ENCODE data around the gene IL17A.

IL17A gene

DNA sequence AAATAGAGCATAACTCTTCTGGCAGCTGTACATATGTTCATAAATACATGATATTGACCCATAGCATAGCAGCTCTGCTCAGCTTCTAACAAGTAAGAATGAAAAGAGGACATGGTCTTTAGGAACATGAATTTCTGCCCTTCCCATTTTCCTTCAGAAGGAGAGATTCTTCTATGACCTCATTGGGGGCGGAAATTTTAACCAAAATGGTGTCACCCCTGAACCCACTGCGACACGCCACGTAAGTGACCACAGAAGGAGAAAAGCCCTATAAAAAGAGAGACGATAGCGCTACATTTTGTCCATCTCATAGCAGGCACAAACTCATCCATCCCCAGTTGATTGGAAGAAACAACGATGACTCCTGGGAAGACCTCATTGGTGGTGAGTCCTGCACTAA lies at the start of gene IL17A:
IL17A (plus strand) TSS at position 301 of the 400 bp plus-strand sequence; CDS start at position 358, 57 bp downstream.
- no peak for DNase-seq

DNA sequence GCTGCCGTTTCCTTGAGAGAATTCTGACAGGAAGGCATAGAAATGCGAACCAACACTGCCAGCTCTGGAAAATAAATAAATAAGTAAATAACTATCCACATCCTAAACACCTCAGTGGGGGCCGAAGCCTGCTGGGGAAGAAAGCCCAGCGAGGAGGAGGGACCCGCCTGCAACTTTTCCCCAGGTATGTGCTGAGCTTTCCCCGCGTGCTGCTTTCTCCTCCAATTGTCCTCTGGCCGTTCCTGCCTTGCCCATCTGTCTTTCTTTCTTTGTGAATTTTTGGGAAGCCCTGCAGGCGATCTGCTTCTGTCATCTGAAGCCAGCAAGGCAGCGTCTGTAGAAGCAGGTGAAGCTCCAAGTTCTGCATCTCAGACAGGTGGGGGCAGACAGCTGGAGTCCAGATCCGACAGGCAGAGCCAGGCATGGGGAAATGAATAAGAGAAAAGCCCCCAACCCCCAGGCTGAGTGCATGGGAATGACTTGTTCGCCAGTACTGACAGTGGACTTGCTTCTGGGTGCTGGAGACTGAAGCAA lies 49.2 kb upstream of the IL17A start:
- no peak for DNase-seq

DNA sequence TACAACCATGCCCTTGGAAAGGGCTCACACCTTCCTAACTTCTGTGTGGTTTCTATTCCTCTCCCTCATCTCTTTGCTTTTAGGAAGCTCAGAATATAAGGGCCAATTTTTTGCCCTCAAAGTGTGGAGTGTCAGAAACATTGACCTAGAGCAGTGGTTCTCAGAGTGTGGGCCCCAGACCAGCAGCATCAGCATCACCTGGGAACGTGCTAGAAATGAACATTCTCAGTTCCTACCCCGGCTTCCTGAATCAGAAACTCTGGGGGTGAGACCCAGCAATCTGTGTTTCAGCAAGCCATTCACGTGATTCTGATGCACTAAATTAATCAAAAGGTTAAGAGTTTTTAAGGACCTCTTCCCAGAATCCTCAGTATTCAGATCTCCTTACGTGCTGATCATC lies 47.9 kb upstream of the IL17A start:
- no peak for DNase-seq

DNA sequence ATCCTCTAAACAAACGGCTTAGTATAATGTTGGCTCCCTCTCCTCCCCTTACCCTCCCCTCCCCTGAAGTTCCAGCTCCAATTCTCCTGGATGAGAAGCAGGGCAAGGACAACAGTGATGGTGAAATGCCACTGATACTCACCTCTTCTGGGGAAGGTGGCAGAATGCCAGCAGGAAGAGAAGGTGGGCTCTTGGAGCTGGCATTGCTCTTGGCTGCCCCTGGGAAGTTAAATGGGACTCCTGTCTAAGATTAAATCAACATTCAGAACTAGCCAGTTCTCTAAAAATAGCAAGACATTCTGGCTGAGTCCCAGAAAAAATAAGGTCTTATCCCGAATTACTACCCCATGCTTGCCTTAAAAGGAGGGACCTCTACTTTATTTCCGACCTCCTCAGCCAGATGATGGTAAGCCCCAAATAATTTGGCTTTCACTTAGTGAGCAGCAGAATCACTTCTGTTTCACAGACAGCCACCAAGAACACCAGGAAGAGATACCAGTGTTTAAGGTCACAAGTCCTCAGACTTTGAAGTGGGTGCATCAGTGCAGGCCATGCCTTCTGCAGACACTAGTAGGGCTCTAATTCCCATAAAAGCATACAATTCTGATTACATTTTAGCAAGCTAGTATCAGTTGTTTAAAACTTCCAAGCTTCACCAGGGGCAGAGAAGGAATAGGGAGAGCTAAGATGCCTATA lies 46.0 kb upstream of the IL17A start:
- DNase-seq: no peak

DNA sequence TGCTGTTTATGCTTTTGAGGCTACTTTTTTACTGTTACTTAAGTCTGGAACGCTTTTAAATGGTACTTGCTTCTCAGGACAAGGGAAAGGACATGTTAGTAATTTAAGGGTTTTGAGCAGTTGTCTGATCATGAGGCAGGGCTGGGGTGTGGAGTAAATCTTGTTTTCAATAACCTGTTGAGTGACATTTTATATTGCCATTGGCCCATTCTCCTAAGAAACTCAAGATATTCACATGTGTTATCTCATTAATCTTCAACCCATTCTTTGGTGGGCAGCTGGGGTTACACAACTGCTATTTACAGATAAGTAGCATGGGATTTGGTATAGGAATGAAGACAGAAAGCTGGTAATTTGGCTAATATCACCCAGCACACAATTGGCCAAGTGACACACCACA lies 44.6 kb upstream of the IL17A start:
- DNase-seq: no peak

DNA sequence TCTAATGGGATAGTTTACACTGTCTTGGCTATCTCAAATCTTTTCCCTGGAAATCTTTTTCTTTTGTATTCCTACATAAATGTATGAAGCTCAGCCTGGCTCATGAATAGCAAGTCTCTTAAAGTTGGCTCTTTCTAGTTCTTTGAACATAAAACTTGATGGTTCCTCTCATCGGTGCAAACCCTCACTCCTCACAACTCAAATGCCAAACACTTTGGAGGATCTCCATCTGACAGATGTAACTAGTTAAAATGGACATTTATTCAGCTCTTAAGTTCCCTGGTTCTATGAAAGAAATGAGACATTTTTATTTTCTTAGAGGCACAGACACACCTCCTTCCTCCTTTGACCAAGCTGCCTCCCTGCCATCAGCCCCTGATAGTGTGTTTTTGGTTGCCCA lies 43.6 kb upstream of the IL17A start:
- DNase-seq: no peak

DNA sequence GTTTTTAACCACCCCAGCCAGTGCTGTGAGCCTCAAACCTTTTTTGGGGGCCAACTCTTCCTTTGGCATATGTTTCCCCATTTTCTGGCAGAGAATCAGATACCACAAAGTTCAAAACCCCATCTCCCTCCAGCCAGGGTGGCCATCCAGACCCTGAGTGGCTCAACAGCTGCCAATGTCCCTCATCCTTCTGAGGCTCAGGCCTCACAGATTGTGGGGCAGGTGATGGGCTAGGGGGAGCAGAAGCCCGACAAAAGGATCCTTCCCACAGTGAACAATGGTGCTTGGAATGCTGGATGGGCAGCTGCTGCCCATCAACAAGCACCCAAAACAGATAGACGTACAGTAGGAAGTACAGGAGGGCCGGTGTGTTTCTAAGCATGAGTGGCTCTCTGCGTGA lies 42.6 kb upstream of the IL17A start:
- no peak for DNase-seq

DNA sequence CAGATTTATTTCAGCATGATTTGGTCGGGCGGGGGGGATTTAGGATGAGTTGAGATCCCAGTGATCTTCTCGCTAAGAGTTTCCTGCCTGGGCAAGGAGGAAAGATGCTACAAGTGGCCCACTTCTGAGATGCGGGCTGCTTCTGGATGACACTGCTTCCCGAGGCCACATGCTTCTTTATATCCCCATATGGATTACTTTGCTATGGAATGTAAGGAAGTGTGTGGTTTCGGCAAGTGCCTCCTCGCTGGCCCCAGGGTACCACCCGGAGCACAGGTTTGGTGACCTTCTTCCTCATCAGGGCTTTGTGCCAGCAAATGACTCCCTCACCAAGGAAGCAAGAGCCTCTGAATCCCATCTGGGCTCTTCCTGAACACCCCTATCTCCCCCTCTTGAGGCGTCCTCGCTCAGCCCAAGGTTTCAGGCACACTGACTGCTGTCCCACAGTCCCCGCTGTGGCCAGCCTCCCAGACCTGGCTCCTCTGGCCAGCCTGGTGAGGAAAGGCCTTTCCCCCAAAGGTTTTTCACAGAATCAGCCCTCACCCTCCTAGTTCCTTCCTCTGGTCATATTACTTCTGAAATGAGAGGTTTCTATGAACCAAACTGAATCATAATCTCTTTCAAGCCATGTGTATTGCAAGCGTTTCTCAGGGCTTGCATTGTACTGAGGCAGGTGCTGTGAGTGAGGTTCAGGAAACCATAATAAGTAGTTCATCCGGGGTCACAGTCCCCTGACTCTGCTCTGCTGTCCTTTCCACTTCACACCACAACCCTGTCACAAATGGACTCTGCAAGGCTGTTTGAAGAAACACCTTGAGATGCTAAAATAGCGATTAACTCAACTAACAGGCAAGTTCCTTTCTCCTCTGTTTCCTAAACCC lies 41.7 kb upstream of the IL17A start:
- DNase-seq: no peak

DNA sequence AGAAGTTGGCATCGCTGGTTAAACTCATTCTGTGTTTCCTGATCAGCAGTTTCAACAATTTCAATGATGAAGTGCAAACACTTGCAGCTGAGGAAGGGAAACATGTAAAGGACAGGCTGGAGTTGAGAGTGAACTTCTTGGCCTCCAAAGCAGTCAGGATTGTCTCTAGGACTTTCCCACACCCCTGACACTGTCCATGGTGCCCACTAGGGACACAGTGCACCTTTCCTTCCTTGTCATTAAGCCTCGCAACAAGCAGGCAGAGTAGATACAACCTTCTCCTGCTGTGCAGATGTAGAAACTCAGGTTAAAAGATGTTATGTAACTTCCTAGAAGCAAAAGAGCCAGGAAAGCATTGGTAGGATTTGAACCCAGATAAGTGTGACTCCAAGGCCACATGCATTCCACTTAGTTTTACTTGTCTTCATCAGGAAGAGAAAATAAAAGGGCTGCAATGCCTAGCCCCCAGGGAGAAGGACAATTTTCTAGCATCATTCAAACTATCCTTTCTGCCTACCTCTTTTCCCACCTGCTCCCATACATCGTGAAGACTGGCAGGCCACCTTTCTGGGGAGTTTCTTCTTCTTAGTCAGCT lies 39.2 kb upstream of the IL17A start:
- no peak for DNase-seq

DNA sequence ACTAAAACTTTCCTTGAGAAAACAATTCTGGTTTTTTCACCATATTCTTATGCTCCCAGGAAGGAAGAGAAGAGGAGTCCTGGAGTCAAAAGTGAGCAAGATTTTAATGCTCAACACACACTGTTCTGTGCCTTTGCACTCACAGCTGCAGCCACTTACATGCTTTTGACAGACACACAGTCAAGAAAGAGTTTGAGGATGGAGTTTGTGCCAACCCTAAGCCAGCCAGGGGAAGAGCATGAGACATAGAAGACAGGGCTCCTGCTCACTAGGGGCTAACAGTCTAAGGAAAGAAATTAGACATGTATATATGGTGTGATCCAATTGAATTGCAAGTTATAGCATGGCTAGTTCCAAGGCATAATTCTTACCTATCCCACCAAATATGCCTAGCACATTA lies 37.1 kb upstream of the IL17A start:
- no peak for DNase-seq

DNA sequence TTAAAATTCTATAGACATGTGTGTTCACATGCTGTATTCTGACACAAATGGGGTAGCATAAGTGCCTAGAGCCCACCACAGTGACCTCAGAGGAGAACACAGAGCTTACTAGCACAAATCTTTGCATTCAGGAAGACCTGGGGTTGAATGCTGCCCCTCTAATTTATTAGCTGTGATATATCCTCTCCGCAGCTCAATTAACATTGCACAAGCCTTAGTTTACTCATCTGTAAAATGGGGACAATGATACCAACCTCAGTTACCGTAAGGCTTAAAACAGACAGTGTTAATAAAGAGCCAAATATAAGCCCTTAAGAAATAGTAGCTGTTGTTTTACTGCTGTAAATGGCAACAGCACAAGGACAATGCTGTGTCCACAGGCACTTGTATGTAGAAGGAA lies 36.2 kb upstream of the IL17A start:
- no peak for DNase-seq

DNA sequence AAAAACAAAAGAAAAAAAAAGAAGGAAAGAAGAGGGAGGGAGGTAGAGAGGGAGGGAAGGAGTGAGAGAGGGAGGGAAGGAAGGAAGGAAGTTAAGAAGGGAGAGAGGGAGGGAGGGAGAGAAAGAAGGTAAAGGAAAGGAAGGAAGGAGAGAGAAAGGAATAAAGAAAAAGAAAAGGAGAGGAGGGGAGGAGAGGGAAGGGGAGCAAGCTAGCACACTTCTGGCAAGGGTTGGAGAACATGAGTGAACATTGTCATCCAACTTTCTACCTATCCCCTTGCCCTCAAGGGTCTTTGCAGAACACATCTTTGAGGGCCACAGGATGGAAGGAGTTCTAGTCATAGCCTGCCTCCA lies 34.1 kb upstream of the IL17A start:
- DNase-seq: no peak

DNA sequence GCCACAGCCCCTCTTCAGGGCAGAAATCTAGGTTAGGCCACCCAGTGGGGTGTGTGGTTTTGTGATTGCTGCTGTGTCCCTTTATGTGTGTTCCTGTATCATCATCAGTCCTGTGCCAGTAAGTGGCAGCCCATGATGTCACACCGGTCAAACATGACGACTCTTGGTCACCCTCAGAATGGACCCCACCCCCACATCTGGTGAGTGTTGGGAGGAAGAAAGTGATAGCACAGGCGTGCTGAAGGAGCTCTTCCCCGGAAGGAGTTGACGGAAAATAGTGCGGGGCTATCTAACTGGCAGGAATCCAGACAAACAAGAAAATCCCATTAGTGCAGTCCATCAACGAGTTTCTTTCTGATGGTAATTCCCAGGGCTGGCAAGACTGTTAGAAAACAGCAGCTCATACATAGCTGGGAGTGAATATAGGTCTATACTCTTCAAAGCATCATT lies 33.4 kb upstream of the IL17A start:
- no peak for DNase-seq

DNA sequence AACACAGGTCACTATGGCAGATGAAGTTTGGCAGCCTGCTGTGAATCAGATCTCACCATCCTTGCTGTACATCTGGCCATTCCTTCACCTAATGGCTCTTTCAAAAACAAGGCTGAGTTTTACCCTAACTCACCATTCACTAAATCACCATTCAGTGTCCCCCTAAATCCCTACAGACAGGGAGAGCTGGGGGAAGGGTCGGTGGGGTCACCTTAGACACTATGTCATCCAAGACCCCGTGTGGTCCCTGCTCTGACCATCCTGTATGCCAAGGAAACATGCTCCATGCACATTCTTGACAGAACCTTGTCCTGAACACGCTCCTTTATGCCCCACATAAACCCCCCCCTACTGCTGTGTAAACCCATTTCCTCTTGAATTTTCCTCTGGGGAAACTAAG lies 31.8 kb upstream of the IL17A start:
- DNase-seq: no peak

DNA sequence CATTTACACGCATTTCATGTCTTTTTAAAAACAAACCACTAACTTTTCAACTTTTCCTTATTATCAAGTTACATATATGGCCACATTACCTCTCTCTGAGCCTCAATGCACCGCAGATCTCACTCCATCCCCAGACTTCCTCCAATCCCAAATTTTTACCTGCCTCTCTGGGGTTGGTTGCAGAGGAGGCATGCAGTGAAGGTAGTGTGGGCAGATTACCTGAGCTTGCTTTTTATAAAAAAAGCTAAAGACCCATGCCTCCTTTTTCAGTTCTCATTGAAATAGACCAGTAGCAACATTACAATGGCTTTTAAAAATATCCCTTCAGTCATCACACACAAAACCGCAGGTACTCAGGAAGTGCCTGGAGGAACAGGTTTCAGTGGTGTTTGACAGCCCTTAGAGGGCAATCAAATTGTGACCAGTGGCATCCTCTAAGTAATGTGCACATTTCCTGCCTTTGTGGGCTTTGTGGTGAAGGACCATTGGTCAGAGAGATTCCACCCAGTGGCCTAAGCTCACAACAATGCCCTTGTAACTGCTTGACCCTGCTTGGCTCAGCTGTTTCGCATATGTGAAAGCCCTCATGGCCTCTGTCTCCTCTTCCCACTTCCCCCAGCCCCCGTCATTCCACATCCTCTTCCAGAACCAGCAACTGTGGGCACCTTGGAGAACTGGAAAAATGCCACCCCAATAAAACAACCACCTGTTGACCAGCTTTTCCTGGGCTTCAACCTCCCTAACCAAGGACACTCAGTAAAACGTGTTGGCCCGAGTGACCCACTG lies 30.2 kb upstream of the IL17A start:
- no peak for DNase-seq

DNA sequence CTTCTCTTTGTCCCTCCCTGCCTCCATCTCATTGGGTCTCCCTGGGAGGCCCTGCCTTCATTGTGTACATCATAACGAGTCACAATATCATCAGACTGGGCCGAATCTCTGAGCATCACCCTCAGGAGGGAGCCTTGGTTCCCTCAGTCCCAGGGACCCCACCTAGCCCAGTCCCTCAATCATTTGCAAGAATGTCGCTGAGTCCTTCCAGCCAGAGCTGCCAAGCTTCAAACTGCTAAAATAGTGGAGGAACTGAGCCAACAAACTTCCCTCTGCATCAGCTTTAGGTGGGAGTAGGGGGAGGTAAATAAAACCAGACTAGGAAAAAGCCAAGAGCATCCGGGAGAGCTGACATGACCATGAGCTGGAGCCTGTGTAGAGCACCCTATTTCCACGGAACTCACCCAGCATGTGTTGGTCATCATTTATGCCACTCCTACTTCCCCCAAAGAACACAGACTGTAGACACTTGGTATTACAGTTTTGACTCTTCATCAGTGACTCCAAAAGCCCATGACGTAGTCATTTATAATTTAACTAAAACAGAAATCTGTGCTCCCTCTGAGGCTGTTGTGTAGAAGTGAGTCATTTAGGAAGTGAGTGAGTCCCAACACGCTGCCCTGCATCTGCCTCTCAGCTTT lies 28.8 kb upstream of the IL17A start:
- no peak for DNase-seq

DNA sequence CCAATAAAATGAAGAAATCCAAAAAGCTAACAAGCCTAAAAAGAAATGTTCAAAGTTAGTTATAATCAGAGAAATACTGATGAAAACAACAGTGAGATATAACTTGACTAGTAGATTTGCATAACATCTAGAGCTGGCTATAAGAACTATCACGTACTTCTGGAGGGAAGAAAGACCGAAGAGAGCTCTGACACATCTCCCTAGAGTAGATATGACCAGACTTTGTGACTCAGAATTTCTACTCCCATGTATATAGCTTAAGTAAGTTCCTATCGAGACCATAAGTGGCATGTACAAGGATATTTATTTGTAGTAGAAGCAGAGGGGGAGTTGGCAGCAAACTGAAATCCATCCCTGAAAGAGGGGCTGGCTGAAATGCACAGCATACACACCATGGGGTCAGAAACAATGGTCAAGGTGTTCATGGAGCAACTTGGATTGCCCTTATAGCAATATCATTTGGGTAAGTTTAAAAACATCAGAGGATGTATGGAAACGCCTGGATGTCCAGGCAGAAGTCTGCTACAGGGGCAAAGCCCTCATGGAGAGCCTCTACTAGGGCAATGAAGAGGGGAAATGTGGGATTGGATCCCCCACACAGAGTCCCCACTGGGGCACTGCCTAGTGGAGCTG lies 25.6 kb upstream of the IL17A start:
- no peak for DNase-seq

DNA sequence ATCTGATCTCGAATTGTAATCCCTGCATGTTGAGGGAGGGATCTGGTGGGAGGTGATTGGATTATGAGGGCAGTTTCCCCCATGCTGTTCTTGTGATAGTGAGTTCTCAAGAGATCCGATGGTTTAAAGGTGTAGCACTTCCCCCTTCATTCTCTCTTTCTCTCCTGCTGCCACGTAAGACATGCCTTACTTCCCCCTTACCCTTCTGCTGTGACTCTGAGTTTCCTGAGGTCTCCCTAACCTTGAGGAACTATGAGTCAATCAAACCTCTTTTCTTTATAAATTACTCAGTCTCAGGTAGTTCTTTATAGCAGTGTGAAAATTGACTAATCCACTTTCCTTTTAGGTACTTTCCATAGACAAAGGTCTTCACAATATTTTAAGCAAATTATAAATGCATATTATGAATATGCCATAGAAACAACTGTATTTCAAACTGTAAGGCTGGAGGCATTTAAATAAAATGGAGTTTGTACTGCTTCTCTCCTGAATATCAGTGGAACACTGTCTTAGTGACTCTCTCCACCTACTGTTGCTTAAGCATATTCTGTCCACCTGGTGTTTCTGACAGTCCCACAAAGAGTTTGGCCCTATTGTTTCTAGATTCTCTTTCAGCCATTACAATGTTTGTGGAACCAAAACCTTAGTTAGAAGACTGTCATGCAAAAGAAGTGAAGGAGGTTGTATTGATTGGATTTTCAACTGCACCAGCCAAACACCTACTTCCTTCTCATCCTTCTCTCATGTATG lies 24.3 kb upstream of the IL17A start:
- no peak for DNase-seq

DNA sequence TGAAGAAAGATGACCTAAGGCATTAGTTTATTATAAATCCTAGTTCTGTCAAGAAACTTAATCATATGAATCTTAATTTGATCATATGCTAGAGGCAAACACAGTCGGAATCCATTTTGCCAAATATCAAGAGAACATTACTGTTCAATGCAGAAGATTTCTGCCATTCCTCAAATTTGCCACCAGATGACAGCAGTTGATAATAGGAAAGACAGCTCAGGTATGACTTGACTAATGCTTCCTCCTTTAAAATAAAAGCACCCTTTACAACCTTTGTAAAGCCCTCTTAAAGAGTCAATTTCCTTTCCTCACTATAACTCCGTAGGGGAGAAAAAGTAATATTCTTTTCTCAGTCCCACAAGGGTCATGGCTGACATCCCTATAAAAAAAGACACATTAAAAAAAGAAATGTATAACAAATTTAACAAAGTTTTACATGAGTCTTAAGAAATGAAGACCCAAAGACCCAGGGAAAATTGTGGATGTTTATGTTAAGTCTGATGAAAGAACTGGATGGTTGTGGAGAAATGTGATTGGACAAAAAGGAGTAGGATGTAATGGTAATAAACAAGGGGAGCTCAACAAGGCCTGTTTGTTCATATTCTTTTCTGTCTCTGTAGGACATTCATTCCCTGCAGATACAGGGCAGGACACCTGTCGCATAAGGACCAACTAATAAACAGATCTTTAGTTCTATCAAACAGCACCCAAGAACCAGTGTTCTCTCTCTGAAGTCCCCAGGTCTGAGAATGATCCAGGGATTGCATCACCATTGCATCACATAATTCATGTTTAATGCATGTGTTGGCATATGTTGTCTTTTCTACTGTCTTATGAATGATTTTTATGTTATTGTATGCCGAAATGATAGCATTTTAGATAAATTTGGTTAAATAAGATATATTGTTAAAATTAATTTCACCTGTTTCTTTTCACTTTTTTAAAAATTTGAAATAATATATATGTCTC lies 23.0 kb upstream of the IL17A start:
- DNase-seq: no peak

Measured in activated naive CD4-positive, alpha-beta T cell (primary cell).